ENCODE measurements around the gene ATXN10.

ATXN10 gene

GRCh38 chr22:45888221-45889092 lies 216.8 kb downstream of the ATXN10 start:
- H3K36me3 ChIP-seq (ENCODE audit: low read depth): no peaks in the 10 kb centered on the region
- no peak overlapping the region for H3K4me3 ChIP-seq (ENCODE audit: severe bottlenecking)
- ATAC-seq (ENCODE audit: low read depth) (no peak), DNase-seq (ENCODE audit: low spot score) (peak; percentile 55)
- TF ChIP-seq CTCF (IDR thresholded peaks at IDR 0.05; ENCODE audit: poor library complexity, severe bottlenecking): no peak
- H3K4me1 ChIP-seq (ENCODE audit: insufficient read depth, poor library complexity, severe bottlenecking): peaks cover 11% of the 10 kb centered on the region
- H3K27me3 ChIP-seq (ENCODE audit: insufficient read depth, poor library complexity, severe bottlenecking): no peaks in the 10 kb centered on the region
- no peaks in the 10 kb centered on the region for H3K9me3 ChIP-seq (ENCODE audit: severe bottlenecking)
- H3K27ac ChIP-seq (ENCODE audit: poor library complexity, severe bottlenecking): peak overlapping the region; percentile 16

- H3K27ac ChIP-seq (ENCODE audit: poor library complexity, severe bottlenecking): no peak overlapping the region
- no peaks in the 10 kb centered on the region for H3K9me3 ChIP-seq (ENCODE audit: severe bottlenecking)
- H3K4me1 ChIP-seq (ENCODE audit: insufficient read depth, poor library complexity, severe bottlenecking): peaks cover 11% of the 10 kb centered on the region
- peak; percentile 61 for DNase-seq (ENCODE audit: low spot score)
- no peaks in the 10 kb centered on the region for H3K27me3 ChIP-seq (ENCODE audit: insufficient read depth, poor library complexity, severe bottlenecking)
- no peak overlapping the region for H3K4me3 ChIP-seq (ENCODE audit: severe bottlenecking)
- H3K36me3 ChIP-seq (ENCODE audit: low read depth): no peaks in the 10 kb centered on the region
- no peak for TF ChIP-seq CTCF (IDR thresholded peaks at IDR 0.05; ENCODE audit: poor library complexity, severe bottlenecking)
- no peak for ATAC-seq (ENCODE audit: low read depth)
Measured at GRCh38 chr22:45889093-45889538, 217.5 kb downstream of the ATXN10 start.

- peak; percentile 49 for DNase-seq (ENCODE audit: low spot score)
- no peak for TF ChIP-seq CTCF (IDR thresholded peaks at IDR 0.05; ENCODE audit: poor library complexity, severe bottlenecking)
- Histone ChIP-seq H3K9me3 (ENCODE audit: severe bottlenecking) (no peaks in the 10 kb centered on the region), H3K4me3 (ENCODE audit: severe bottlenecking) (no peak overlapping the region), H3K27ac (ENCODE audit: poor library complexity, severe bottlenecking) (no peak overlapping the region), H3K36me3 (ENCODE audit: low read depth) (no peaks in the 10 kb centered on the region), H3K4me1 (ENCODE audit: insufficient read depth, poor library complexity, severe bottlenecking) (peaks cover 11% of the 10 kb centered on the region), H3K27me3 (ENCODE audit: insufficient read depth, poor library complexity, severe bottlenecking) (no peaks in the 10 kb centered on the region)
- no peak for ATAC-seq (ENCODE audit: low read depth)
Measured at GRCh38 chr22:45889539-45890350, 218.1 kb downstream of the ATXN10 start.

- Histone ChIP-seq H3K4me1 (ENCODE audit: insufficient read depth, poor library complexity, severe bottlenecking) (peaks cover 11% of the 10 kb centered on the region), H3K27me3 (ENCODE audit: insufficient read depth, poor library complexity, severe bottlenecking) (no peaks in the 10 kb centered on the region), H3K27ac (ENCODE audit: poor library complexity, severe bottlenecking) (no peak overlapping the region), H3K4me3 (ENCODE audit: severe bottlenecking) (no peak overlapping the region), H3K9me3 (ENCODE audit: severe bottlenecking) (no peaks in the 10 kb centered on the region), H3K36me3 (ENCODE audit: low read depth) (no peaks in the 10 kb centered on the region)
- no peak for TF ChIP-seq CTCF (IDR thresholded peaks at IDR 0.05; ENCODE audit: poor library complexity, severe bottlenecking)
- ATAC-seq (ENCODE audit: low read depth) (no peak), DNase-seq (ENCODE audit: low spot score) (no peak)
Measured at GRCh38 chr22:45890351-45890635, 218.7 kb downstream of the ATXN10 start.

Data from RWPE2 (cell line).